PC-9 (cell line): ENCODE data around the gene TCEAL1.

Experiments
- EZH2 ChIP-seq: fragments of 200-600 bp; sonication (generic); IDR thresholded peaks from 2 replicates; pipeline ENCODE4 v1.8.0; 2017; ENCODE audit warnings: antibody characterized with exemption, low read depth
- TF ChIP-seq, protein P1 (sequence below): fragments of 200-600 bp; sonication (generic); conservative IDR thresholded peaks from 2 replicates; pipeline ENCODE4 v1.6.1; 2017; ENCODE audit warnings: mixed run types, antibody characterized with exemption, mild to moderate bottlenecking, moderate library complexity

DNA sequence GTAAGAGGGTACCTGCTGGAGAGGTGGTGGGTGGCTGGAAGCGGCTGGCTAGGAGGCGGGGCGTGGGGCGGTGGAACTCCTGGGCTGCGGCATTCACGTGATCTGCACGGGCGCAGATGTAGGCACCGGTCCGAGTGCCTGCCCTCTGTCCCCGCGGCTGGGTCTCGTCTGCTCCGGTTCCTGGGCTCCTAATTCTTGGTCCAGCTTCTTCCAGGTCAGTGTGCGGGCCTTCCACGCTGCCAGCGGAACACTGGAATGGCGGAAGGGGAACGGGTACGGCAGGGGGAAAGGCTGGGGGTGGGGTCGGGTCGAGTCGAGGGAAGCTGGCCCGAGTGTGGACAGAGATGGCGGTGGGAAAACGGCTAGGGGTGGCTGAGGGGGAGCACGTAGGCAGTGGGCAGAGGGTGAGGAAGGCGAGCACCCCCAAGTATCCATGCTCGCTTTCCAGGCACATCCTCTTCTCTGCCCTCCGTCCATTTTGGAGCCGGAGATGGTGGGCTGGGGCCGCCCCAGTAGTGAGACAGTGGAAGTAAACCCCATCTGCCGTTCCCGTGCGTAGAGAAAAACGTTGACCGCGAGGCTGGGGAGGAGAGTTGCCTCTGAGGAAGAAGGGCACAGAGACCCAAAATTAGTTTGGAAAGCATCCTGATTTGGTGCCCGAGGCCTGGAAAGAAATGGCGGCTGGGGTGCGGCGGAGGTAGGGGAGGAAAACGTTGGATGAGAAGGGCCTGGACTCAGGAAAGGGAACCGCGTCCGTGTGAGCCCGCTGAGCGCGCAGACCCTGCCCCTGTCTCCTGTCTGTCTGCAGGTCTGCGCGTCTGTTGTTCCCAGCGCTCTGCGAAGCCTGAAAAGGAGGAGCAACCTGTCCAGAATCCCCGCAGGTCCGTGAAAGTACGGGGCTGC is 43.1 kb upstream of the TCEAL1 start, which contains the start of gene TCEAL4:
- TF ChIP-seq, protein P1, sequence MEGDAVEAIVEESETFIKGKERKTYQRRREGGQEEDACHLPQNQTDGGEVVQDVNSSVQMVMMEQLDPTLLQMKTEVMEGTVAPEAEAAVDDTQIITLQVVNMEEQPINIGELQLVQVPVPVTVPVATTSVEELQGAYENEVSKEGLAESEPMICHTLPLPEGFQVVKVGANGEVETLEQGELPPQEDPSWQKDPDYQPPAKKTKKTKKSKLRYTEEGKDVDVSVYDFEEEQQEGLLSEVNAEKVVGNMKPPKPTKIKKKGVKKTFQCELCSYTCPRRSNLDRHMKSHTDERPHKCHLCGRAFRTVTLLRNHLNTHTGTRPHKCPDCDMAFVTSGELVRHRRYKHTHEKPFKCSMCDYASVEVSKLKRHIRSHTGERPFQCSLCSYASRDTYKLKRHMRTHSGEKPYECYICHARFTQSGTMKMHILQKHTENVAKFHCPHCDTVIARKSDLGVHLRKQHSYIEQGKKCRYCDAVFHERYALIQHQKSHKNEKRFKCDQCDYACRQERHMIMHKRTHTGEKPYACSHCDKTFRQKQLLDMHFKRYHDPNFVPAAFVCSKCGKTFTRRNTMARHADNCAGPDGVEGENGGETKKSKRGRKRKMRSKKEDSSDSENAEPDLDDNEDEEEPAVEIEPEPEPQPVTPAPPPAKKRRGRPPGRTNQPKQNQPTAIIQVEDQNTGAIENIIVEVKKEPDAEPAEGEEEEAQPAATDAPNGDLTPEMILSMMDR, result no peak
- no peak for TF ChIP-seq EZH2
